ENCODE data around the gene PATJ. TPM values are rescaled to one million over a fixed set of nuclear protein-coding genes. Genes with fewer than 3 reads are reported as not detected.

PATJ gene
- total RNA-seq, 1 experiment from 2014 or later, result 72.2 TPM

DNA sequence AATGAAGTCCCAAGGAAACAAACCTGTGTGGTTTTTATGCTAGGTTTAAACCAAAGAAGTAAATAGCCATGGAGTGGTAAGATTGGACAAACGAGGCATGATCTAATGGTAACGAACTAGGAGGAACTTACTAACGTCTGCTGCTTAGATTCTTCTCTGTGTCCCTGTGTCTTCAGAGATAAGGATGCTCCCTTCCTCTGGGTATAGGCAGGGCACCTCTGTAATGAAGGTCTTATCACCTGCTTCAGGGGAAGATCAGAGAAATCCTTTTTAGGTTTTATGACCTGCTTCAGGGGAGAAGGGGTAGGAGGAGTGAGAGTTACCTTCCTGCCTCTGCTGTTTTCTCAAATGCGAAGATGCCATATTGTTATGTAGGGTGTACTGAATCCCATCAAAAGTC, 237.4 kb downstream of the PATJ start:
- no peaks in the 10 kb centered on the region for H3K9me3 Mint-ChIP-seq (ENCODE audit: low read depth, unreplicated experiment)
- H3K36me3 Mint-ChIP-seq (ENCODE audit: insufficient read depth, unreplicated experiment), result no peaks in the 10 kb centered on the region
- H3K4me3 Mint-ChIP-seq (ENCODE audit: low read depth, unreplicated experiment), result no peak overlapping the region
- H3K4me1 Mint-ChIP-seq (ENCODE audit: low read depth, unreplicated experiment), result no peaks in the 10 kb centered on the region
- CTCF ChIA-PET, result no interaction called here
- DNase-seq, result no peak
- TF ChIP-seq, protein P1, sequence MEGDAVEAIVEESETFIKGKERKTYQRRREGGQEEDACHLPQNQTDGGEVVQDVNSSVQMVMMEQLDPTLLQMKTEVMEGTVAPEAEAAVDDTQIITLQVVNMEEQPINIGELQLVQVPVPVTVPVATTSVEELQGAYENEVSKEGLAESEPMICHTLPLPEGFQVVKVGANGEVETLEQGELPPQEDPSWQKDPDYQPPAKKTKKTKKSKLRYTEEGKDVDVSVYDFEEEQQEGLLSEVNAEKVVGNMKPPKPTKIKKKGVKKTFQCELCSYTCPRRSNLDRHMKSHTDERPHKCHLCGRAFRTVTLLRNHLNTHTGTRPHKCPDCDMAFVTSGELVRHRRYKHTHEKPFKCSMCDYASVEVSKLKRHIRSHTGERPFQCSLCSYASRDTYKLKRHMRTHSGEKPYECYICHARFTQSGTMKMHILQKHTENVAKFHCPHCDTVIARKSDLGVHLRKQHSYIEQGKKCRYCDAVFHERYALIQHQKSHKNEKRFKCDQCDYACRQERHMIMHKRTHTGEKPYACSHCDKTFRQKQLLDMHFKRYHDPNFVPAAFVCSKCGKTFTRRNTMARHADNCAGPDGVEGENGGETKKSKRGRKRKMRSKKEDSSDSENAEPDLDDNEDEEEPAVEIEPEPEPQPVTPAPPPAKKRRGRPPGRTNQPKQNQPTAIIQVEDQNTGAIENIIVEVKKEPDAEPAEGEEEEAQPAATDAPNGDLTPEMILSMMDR (IDR thresholded peaks at IDR 0.05; ENCODE audit: unreplicated experiment), result no peak
- H3K27me3 Mint-ChIP-seq (ENCODE audit: unreplicated experiment), result no peaks in the 10 kb centered on the region
- intact Hi-C loops (cut with micrococcal nuclease; ENCODE audit: unreplicated experiment), result no loop called here
- BruUV-seq (replicated peaks), result no TSS peak
- no peak overlapping the region for H3K27ac Mint-ChIP-seq (ENCODE audit: unreplicated experiment)

GRCh38 chr1:61980561-61980960, 238.3 kb downstream of the PATJ start:
- no peaks in the 10 kb centered on the region for H3K9me3 Mint-ChIP-seq (ENCODE audit: low read depth, unreplicated experiment)
- no peaks in the 10 kb centered on the region for H3K27me3 Mint-ChIP-seq (ENCODE audit: unreplicated experiment)
- intact Hi-C loops (cut with micrococcal nuclease; ENCODE audit: unreplicated experiment), result no loop called here
- H3K4me1 Mint-ChIP-seq (ENCODE audit: low read depth, unreplicated experiment), result no peaks in the 10 kb centered on the region
- no peaks in the 10 kb centered on the region for H3K36me3 Mint-ChIP-seq (ENCODE audit: insufficient read depth, unreplicated experiment)
- no TSS peak for BruUV-seq (replicated peaks)
- H3K27ac Mint-ChIP-seq (ENCODE audit: unreplicated experiment), result no peak overlapping the region
- no peak overlapping the region for H3K4me3 Mint-ChIP-seq (ENCODE audit: low read depth, unreplicated experiment)
- TF ChIP-seq, protein P1 (IDR thresholded peaks at IDR 0.05; ENCODE audit: unreplicated experiment), result no peak
- DNase-seq, result no peak
- CTCF ChIA-PET, result no interaction called here

- TF ChIP-seq, protein P1 (IDR thresholded peaks at IDR 0.05; ENCODE audit: unreplicated experiment), result no peak
- H3K4me1 Mint-ChIP-seq (ENCODE audit: low read depth, unreplicated experiment), result no peaks in the 10 kb centered on the region
- intact Hi-C loops (cut with micrococcal nuclease; ENCODE audit: unreplicated experiment), result no loop called here
- no peaks in the 10 kb centered on the region for H3K9me3 Mint-ChIP-seq (ENCODE audit: low read depth, unreplicated experiment)
- no peak for DNase-seq
- no TSS peak for BruUV-seq (replicated peaks)
- no peak overlapping the region for H3K27ac Mint-ChIP-seq (ENCODE audit: unreplicated experiment)
- CTCF ChIA-PET, result no interaction called here
- H3K4me3 Mint-ChIP-seq (ENCODE audit: low read depth, unreplicated experiment), result no peak overlapping the region
- no peaks in the 10 kb centered on the region for H3K36me3 Mint-ChIP-seq (ENCODE audit: insufficient read depth, unreplicated experiment)
- no peaks in the 10 kb centered on the region for H3K27me3 Mint-ChIP-seq (ENCODE audit: unreplicated experiment)
These were observed 239.8 kb downstream of the PATJ start for GRCh38 chr1:61981870-61982660.

- Mint-ChIP-seq H3K27ac (ENCODE audit: unreplicated experiment) (no peak overlapping the region), H3K4me3 (ENCODE audit: low read depth, unreplicated experiment) (no peak overlapping the region), H3K4me1 (ENCODE audit: low read depth, unreplicated experiment) (no peaks in the 10 kb centered on the region), H3K36me3 (ENCODE audit: insufficient read depth, unreplicated experiment) (peaks cover 5% of the 10 kb centered on the region), H3K27me3 (ENCODE audit: unreplicated experiment) (no peaks in the 10 kb centered on the region), H3K9me3 (ENCODE audit: low read depth, unreplicated experiment) (no peaks in the 10 kb centered on the region)
- TF ChIP-seq, protein P1 (IDR thresholded peaks at IDR 0.05; ENCODE audit: unreplicated experiment), result no peak
- DNase-seq, result no peak
- no TSS peak for BruUV-seq (replicated peaks)
- intact Hi-C loops (cut with micrococcal nuclease; ENCODE audit: unreplicated experiment), result no loop called here
- CTCF ChIA-PET, result no interaction called here
These were observed 241.0 kb downstream of the PATJ start for GRCh38 chr1:61983236-61983635.

Data from Calu3 (cell line).